Measurements from ENCODE around the gene CTBS. TPM values are rescaled to one million over a fixed set of nuclear protein-coding genes. Genes with fewer than 3 reads are reported as not detected.

CTBS gene
- total and polyA plus RNA-seq, 2 of the 8 experiments (the other 6 are each of a cell fraction or from before 2014, with no cell fraction given) = 3.3 to 4.1 TPM

- ChIA-PET POLR2A (ENCODE audit: partially characterized antibody) (interaction anchor here (0.7 kb wide), 2 partner anchors 9 kb away, joined by 3 read pairs; partner anchors contain the start of gene CTBS), CTCF (ENCODE audit: partially characterized antibody) (interaction anchor here (1.2 to 2.6 kb wide), 2 partner anchors 20 to 141 kb away, joined by 8 to 13 read pairs; no protein-coding TSS in a partner anchor)
- Histone ChIP-seq H3K27me3 (replicated peaks in 1 of 4; ENCODE audit: control insufficient read depth in 3 of 4, extremely low read depth in 1 of 4, insufficient read depth in 3 of 4, low read length in 3 of 4) (no peaks in the 10 kb centered on the region), H3K79me1 (ENCODE audit: low read depth, low read length) (no peaks in the 10 kb centered on the region), H3K9me3 (ENCODE audit: insufficient read depth in 2 of 2, low read depth in 1 of 2, low read length in 1 of 2) (no peaks in the 10 kb centered on the region), H2BK12ac (ENCODE audit: low read depth, low read length) (peak overlapping the region; percentile 55; the same call in 1 of the 2 replicates), H3K18ac (ENCODE audit: extremely low read depth, low read length) (no peak overlapping the region; the same call in 1 of the 2 replicates), H4K8ac (ENCODE audit: extremely low read depth, insufficient read depth, low read length) (no peak overlapping the region), H3K9ac (replicated peaks in 1 of 4; ENCODE audit: extremely low read depth in 1 of 4, low read depth in 3 of 4, low read length in 3 of 4) (no peak overlapping the region), H4K91ac (replicated peaks; ENCODE audit: insufficient read length, low read length) (peak overlapping the region; percentile 22), H2AK5ac (ENCODE audit: low read depth, low read length) (no peak overlapping the region), H2AFZ (ENCODE audit: low read length) (no peak overlapping the region; the same call in 1 of the 2 replicates), H3K79me2 (ENCODE audit: control insufficient read depth in 1 of 2, insufficient read depth in 2 of 2, low read length in 2 of 2) (no peaks in the 10 kb centered on the region), H3K14ac (ENCODE audit: insufficient read length) (no peak overlapping the region), H3K4me2 (ENCODE audit: insufficient read depth in 1 of 2, low read depth in 2 of 2, low read length in 2 of 2) (peak overlapping the region; percentile 7 to 53; a peak in 1 of 4 replicates), H2BK120ac (replicated peaks; ENCODE audit: low read depth, low read length) (peak overlapping the region; percentile 85), H2BK5ac (ENCODE audit: low read depth, low read length) (peak overlapping the region; percentile 41; the same call in 1 of the 2 replicates), H2BK20ac (ENCODE audit: low read length) (no peak overlapping the region), H3K4me1 (replicated peaks in 1 of 4; ENCODE audit: control insufficient read depth in 3 of 4, insufficient read depth in 4 of 4, low read length in 3 of 4) (peaks cover 3 to 13% (median 8%) of the 10 kb centered on the region in 4 experiments), H3K56ac (replicated peaks; ENCODE audit: insufficient read length, low read depth, low read length) (no peak overlapping the region), H3K4me3 (ENCODE audit: extremely low read depth in 1 of 4, insufficient read depth in 2 of 4, low read depth in 3 of 4, low read length in 4 of 4) (peak overlapping the region in 1 of 4 experiments; percentile 20; a peak in 1 of 8 replicates), H3K36me3 (ENCODE audit: control insufficient read depth in 2 of 4, insufficient read depth in 4 of 4, low read length in 3 of 4) (no peaks in the 10 kb centered on the region), H3K27ac (ENCODE audit: low read depth, low read length) (no peak overlapping the region), H2BK15ac (ENCODE audit: low read length) (no peak overlapping the region), H3K4ac (replicated peaks; ENCODE audit: insufficient read length, low read depth, low read length) (no peak overlapping the region), H3K23ac (ENCODE audit: insufficient read length) (no peak overlapping the region), H4K5ac (ENCODE audit: insufficient read length, low read depth, low read length) (no peak overlapping the region), H3K23me2 (ENCODE audit: low read depth, low read length) (no peaks in the 10 kb centered on the region), H4K20me1 (replicated peaks in 1 of 2; ENCODE audit: control insufficient read depth in 1 of 2, insufficient read depth in 2 of 2, low read length in 2 of 2) (no peaks in the 10 kb centered on the region)
- WGBS, 2 experiments (ENCODE audit: extremely low coverage in 1 of 2, insufficient coverage in 1 of 2, insufficient read length in 1 of 2, insufficient replicate concordance in 2 of 2, low coverage in 1 of 2, low lambda C conversion rate in 2 of 2, missing lambda C conversion rate in 1 of 2) = 71% methylated on average over 9 of the region's 10 CpGs; no CpG with 5 or more reads in 1 of the 2 experiments
- DNase-seq (ENCODE audit: low read depth in 1 of 2, low spot score in 2 of 2) (no peak), FAIRE-seq (no peak)
- no peak for TF ChIP-seq POU5F1 (IDR thresholded peaks at IDR 0.05; ENCODE audit: low read depth, low read length)
Observed at GRCh38 chr1:84583648-84584047, 9.4 kb upstream of the CTBS start.

All from H1 (cell line).